M059J (cell line): ENCODE results near the gene FAM111B. TPM values are rescaled to one million over a fixed set of nuclear protein-coding genes. Genes with fewer than 3 reads are reported as not detected.
A peak's percentile ranks its signal among the peaks of the same experiment; 100 is the strongest.
"Not testable (repeated sequence)": the region's sequence is repeated elsewhere in the genome, so short reads cannot be mapped to it uniquely, and the experiment has no call there.

Experiments used
- DNase-seq: peaks from one replicate; pipeline ENCODE4 v3.0.0-alpha.2; 2012; ENCODE audit warnings: low read depth
- total RNA-seq: library from RNA; depleted of rRNA; stranded (reverse); fragments of >200 nt; shearing (Covaris generic); gene quantifications from 2 replicates; pipeline ENCODE4 v1.2.3, GENCODE V29; 2014; rRNA removed

The FAM111B gene
- 42.2 and 44.2 TPM in 2 replicates for total RNA-seq

DNA sequence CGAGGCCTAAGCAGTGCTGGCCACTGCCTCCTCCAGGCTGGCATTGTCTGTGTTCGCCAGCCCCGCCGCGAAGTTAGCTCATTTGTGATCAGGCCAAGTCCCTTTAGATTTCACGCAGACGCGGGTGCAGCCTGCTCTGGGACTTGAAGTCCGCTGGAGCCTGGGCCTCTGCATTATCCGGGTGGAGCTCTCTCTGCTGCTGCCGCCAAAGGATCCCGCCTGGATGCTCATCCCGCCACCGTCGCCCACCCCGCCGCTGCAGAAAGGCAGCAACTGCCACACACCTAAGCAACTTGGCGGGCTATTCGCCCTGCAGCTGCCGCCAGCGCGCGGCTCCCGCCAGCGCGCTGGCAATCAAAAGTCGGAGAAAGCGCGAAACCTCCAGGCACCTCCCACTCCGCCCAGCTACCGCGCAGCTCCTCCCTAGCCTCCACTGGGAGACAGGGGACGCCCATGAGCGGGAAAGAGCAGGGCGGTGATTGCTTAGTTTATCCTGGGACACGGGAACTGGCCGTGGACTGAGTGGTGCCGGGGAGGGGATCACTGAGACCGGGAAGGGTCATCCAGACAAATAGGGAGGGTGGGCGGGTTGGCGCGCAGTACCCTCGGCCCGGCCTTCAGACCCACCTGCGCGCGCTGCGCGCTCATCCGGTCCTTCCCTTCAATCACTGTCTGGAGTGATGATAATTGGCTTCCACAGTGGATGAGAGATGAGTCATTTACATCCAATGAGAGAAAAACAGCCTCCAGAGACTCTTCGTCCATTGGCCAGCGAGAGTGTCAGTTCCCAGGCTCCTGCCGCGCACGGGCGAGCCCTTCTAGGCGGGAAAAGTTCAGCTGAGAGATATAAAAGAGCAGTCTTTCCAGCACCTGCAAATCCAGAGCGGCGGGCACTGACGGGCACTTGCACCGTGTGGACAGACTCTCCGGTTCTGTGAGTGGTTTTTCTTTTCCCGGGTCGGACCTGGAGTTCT lies at the start of gene FAM111B:
Gene FAM111B, plus strand, starts transcription at position 875 of the 974 bp plus-strand sequence. CDS start 2,389 bp downstream, outside the sequence.
- DNase-seq, result peak; percentile 98

- peak; percentile 94 for DNase-seq
Measured at GRCh38 chr11:59058120-59059033, 48.7 kb upstream of the FAM111B start.

DNA sequence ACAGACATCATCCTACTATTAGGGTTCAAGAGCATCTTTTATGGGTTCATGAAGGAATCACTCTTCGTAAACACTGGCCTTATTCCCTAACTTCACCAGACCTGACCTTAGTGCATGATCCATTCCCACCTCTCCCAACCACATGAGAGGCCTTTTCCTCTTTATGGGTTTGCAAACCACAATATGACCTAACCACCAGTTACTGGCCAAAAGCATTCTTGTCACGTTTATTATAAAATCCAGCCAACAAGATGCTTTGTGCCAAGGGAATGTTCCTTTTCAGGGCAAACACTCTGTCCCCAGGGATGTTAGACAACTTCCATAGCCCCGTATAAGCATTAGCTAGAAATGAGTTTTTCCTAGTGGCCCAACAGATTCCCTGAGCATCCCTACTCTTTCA lies 46.9 kb upstream of the FAM111B start:
- peak; percentile 51 for DNase-seq

GRCh38 chr11:59062602-59063529 lies 44.2 kb upstream of the FAM111B start:
- peak; percentile 7 for DNase-seq

- DNase-seq, result not testable (repeated sequence)
Measured at GRCh38 chr11:59063996-59064727, 42.9 kb upstream of the FAM111B start.

DNA sequence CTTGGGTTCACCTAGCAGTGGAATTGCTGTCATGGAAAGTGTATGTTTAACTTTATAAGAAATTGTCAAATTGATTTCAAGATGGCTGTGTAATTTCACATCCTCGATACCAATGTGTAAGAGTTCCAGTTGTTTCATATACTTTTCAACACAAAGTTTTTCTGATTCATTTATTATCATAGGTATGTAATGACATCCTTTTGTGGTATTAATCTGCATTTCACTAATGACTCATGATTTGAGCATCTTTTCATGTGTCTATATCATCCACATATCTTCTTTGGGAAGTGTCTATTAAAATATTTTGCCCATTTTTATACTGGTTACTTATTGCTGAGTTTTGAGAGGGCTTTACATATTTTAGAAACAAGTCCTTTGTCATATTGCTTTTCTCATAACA lies 38.0 kb upstream of the FAM111B start:
- no peak for DNase-seq

DNA sequence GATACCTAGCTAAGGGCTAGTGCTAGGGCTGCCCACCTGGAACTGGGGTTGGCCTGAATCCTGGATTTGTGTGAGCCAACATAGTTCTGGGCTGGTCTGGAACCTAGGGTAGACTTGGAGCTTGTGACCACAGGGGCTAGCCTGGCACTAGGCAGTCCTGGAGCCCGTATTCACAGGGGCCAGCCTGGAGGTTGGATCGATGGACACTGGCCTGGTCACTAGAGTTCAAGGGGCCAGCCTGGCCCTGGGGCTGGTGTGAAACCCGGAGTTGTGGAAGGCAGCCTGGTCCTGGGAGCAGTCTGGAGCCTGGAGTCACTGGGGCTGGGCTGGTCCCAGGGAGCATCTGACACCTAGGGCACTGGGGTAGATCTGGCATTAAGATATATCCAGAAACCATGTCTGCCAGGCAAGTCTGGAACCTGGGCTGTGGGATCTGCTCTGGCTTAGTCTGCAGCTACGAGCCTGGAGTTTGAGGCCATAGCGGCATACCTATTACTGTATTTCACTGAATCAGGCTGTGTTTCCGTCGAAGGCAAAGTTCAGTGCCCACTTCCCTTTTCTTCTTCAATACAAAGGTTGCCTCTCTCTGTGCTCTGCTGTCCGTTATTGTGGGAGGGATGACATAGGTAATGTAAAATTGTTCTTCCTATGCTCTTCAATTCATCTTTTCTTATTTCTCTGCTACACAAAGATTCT lies 30.0 kb upstream of the FAM111B start:
- no peak for DNase-seq

GRCh38 chr11:59078435-59078834 lies 28.6 kb upstream of the FAM111B start:
- no peak for DNase-seq

DNA sequence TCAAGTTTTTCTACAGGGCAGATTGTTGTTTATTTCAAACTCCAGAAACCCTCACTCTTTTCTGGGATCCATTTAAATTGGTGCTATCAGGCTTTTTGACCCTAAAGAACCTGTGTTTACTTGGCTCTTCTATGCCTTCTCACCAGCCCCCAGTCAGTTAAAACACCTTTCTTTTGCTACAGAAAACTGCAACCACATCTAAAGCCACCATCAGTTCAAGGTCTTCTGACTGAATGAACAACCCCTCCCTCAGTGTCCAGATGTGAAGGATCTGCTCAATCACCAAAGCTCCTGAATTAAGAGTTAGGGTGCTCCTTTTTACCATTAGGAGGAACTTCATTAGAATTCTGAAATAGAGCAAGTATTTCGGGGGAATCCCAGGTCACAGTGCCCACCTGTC lies 28.0 kb upstream of the FAM111B start:
- DNase-seq, result no peak

GRCh38 chr11:59080421-59080820 lies 26.6 kb upstream of the FAM111B start:
- DNase-seq, result peak; percentile 28

DNA sequence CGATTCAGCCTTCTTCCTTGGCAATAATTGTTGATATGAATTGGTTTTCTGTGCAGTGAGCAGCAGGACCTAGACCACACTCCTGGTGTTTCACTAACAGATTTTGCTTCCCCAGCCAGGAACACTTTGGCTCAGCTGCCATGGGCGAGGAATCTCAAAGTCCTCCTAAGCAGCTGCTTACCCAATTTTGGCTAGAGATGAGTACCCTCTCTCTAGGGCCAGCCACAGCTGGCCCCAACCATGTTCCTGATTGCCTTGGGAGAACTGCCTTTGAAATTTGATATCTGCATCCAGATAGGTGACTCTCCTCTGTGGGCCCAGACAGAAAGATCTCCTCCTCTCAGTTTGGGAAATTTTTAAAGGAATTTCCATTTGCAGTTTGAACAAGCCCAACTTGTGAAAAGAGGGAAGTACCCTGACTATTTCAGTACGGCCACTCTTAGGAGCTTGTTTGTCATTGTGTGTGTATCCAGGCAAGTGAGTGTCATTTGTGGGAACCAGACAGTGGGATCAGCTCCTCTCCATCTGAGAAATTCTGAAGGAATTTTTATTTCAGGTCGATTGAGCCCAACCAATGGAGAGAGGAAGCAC lies 25.5 kb upstream of the FAM111B start:
- DNase-seq, result not testable (repeated sequence)

- DNase-seq, result not testable (repeated sequence)
Measured at GRCh38 chr11:59086007-59086406, 21.0 kb upstream of the FAM111B start, which contains the start of gene GLYATL1B. GLYATL1B (plus strand) TSS chr11:59086307; CDS start chr11:59086307, 0 bp downstream.

DNA sequence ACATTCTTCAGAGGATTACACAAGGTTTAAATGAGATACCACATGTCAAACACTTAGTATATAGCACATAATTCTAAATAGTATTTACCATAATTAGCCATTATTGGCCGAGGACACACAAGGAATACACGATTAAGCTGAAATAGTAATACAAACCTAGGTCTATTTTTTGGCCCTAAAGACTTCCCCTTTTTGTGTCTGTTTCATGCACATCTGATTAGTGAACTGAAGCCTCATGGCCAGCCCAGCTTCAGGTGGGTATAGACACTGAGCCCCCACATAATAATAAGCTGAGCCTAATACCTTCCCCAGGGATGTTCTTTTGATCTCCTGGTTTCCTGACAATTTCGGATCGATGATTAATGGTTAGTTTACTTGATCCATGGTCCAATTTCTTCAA lies 18.9 kb upstream of the FAM111B start:
- DNase-seq, result no peak

DNA sequence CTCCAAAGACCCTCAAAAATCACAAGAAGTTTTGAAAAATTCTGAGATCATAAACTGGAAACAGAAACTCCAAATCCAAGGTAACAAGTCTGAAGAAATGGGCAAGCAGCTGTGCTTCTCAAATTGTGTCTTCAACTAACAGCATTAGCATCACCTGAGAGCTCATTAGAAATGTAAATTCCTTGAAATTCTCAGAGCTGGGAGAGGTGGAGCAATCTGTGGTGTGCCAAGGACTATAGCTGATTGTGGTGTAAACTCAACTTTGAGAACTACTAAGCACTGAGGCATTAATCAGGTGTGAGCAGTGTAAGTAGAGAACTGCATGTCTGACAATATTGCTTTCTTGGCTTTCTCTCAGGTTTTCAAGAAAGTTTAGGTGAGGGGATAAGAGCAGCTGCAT lies 13.5 kb upstream of the FAM111B start:
- DNase-seq, result not testable (repeated sequence)

DNA sequence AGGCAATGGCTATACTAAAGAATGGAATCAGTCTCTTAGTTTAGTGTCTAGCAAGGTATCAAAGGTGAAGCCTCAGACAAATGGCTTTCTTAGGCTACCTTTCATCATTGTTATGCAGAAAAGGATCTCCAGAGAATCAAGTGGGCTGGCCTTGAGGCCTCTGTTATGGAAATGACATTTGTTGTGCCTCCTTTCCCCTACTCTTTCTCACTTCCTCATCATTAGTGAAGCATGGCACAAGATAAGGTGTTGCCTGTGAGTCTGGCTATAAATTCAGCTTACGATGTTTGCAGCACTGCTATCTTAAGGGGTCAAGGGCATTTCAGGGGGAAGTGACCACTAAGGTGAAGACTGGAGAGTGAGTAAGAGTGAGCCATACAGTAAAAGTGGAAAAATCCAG lies 11.8 kb upstream of the FAM111B start:
- not testable (repeated sequence) for DNase-seq

DNA sequence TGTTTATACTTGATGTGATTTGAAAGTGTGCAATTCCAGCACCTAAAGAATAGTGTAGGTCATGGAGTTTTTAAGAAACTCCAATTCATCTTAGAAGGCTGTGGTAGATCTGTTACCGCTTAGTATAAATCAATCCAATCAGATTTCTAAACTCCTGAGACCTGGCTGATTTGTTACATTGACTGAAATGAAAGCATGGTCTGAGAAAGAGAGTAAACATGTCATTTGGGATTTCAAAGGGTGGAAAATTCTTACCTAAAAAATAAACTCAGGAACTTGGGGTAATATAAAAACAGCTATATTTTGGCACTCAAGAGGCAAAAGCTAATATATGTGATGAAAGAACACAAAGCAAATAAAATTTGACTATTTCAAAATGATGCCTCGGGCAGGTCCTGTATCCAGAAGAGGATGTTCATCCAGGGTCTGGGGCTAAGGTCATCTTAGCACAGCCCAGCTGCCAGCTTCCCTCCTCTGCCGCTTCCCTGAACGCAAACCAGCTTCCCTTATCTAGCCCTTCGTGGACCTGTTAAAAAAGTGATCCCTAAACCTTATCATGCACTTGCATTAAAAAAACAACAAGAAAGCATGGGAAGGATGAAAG lies 11.0 kb upstream of the FAM111B start:
- not testable (repeated sequence) for DNase-seq

- peak; percentile 57 for DNase-seq
Measured at GRCh38 chr11:59097113-59097708, 9.8 kb upstream of the FAM111B start.

DNA sequence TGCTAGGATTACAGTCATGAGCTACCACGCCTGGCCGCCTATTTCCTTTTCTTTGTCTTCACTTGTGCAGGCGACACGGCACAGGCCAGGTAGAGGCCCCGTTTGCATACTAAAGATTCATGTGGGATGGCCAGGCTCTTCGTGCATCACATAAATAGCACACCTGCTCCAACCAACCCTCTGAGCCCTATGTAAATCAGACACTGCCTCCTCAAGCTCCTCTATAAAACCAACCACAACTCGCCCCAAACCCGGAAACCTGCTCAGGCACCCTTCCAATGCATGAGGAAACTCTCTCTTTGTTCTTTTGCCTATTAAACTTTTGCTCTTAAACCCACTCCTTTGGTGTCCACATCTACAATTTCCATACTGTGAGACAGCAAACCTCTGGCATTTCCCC lies 9.1 kb upstream of the FAM111B start:
- not testable (repeated sequence) for DNase-seq
